Liver (tissue), 3 donors: Measurements from ENCODE around the gene NT5C2.

Source experiments
- GABPA ChIP-seq, 2 donors: IDR thresholded peaks in 1 of 2; conservative IDR thresholded peaks in 1 of 2; 2 replicates each; pipeline ENCODE4 v1.6.1; 2016; ENCODE audit warnings: antibody characterized with exemption in 2 of 2, mild to moderate bottlenecking in 1 of 2, moderate library complexity in 1 of 2
- MAX ChIP-seq: IDR thresholded peaks from 2 replicates; pipeline ENCODE4 v1.6.1; 2016; ENCODE audit warnings: antibody characterized with exemption
- TF ChIP-seq, protein P1 (sequence below): fragments of 150-350 bp; IDR thresholded peaks from 2 replicates; pipeline ENCODE4 v1.5.1; 2017; ENCODE audit warnings: improper control_type of control experiment, low read depth, low read length; ENCODE audit not compliant: missing input control
- TF ChIP-seq, protein P2 (sequence below): IDR thresholded peaks from 2 replicates; pipeline ENCODE4 v1.6.1; 2016; ENCODE audit warnings: antibody characterized with exemption
- donor health status: healthy.
- donor health status: healthy.

DNA sequence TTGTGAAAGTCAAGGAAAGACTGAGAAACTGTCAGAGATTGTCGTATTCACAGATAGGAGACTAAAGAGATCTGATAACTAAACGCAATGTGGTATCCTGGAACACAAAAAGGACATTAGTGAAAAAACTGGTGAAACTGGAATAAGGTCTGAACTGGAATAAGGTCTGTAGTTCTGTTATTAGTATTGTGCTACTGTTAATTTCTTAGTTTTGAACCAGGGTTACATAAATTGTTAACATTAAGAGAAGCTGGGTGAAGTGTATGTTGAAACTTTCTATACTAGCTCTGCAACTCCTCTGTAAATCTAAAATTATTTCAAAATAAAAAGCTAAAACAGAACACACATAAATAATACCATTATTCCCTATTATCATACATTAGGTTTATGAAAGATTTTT is 3.4 kb upstream of the NT5C2 start:
- TF ChIP-seq MAX (no peak), GABPA (IDR thresholded peaks at IDR 0.05 in 1 of 2, conservative IDR thresholded peaks at IDR 0.05 in 1 of 2) (no peak)
- TF ChIP-seq, protein P1, sequence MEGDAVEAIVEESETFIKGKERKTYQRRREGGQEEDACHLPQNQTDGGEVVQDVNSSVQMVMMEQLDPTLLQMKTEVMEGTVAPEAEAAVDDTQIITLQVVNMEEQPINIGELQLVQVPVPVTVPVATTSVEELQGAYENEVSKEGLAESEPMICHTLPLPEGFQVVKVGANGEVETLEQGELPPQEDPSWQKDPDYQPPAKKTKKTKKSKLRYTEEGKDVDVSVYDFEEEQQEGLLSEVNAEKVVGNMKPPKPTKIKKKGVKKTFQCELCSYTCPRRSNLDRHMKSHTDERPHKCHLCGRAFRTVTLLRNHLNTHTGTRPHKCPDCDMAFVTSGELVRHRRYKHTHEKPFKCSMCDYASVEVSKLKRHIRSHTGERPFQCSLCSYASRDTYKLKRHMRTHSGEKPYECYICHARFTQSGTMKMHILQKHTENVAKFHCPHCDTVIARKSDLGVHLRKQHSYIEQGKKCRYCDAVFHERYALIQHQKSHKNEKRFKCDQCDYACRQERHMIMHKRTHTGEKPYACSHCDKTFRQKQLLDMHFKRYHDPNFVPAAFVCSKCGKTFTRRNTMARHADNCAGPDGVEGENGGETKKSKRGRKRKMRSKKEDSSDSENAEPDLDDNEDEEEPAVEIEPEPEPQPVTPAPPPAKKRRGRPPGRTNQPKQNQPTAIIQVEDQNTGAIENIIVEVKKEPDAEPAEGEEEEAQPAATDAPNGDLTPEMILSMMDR, result no peak
- TF ChIP-seq, protein P2, sequence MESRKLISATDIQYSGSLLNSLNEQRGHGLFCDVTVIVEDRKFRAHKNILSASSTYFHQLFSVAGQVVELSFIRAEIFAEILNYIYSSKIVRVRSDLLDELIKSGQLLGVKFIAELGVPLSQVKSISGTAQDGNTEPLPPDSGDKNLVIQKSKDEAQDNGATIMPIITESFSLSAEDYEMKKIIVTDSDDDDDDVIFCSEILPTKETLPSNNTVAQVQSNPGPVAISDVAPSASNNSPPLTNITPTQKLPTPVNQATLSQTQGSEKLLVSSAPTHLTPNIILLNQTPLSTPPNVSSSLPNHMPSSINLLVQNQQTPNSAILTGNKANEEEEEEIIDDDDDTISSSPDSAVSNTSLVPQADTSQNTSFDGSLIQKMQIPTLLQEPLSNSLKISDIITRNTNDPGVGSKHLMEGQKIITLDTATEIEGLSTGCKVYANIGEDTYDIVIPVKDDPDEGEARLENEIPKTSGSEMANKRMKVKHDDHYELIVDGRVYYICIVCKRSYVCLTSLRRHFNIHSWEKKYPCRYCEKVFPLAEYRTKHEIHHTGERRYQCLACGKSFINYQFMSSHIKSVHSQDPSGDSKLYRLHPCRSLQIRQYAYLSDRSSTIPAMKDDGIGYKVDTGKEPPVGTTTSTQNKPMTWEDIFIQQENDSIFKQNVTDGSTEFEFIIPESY, result no peak
